MM.1S (cell line): Measurements from ENCODE around the gene EZH2.

Experiments
- DNase-seq: peaks from one replicate; pipeline ENCODE4 v3.0.0-alpha.2; 2015
- H2AFZ ChIP-seq: fragments of 300-600 bp; sonication (generic); 2 replicates; pipeline ENCODE4 v1.6.0; 2016; ENCODE audit warnings: antibody characterized with exemption, low read length
- H3F3A ChIP-seq: fragments of 300-600 bp; sonication (generic); 2 replicates; pipeline ENCODE4 v1.6.1; 2016; ENCODE audit warnings: mild to moderate bottlenecking, antibody characterized with exemption, low read length, moderate library complexity, mixed read lengths; ENCODE audit not compliant: insufficient read depth
- H3K27ac ChIP-seq: fragments of 300-600 bp; sonication (generic); 2 replicates; pipeline ENCODE4 v1.5.1; 2016; ENCODE audit warnings: mild to moderate bottlenecking, low read length
- H3K27me3 ChIP-seq: fragments of 300-600 bp; sonication (generic); replicated peaks from 2 replicates; pipeline ENCODE4 v1.6.0; 2016; ENCODE audit warnings: low read length; ENCODE audit not compliant: insufficient read depth
- H3K36me3 ChIP-seq: fragments of 300-600 bp; sonication (generic); replicated peaks from 2 replicates; pipeline ENCODE4 v1.6.1; 2016; ENCODE audit warnings: mild to moderate bottlenecking, low read length, mixed read lengths; ENCODE audit not compliant: insufficient read depth
- H3K4me1 ChIP-seq: fragments of 300-600 bp; sonication (generic); 2 replicates; pipeline ENCODE4 v1.6.1; 2016; ENCODE audit warnings: low read length, mixed read lengths
- H3K4me2 ChIP-seq: fragments of 300-600 bp; sonication (generic); 2 replicates; pipeline ENCODE4 v1.6.0; 2016; ENCODE audit warnings: low read depth, low read length
- H3K4me3 ChIP-seq: fragments of 300-600 bp; sonication (generic); 2 replicates; pipeline ENCODE4 v1.5.1; 2016; ENCODE audit warnings: low read length, mixed read lengths
- H3K79me2 ChIP-seq: fragments of 300-600 bp; sonication (generic); 2 replicates; pipeline ENCODE4 v1.6.1; 2016; ENCODE audit warnings: mixed run types, low read length, mixed read lengths
- H3K9ac ChIP-seq: fragments of 300-600 bp; sonication (generic); 2 replicates; pipeline ENCODE4 v1.6.1; 2016; ENCODE audit warnings: low read length, mixed read lengths
- H3K9me2 ChIP-seq: fragments of 300-600 bp; sonication (generic); replicated peaks from 2 replicates; pipeline ENCODE4 v1.6.1; 2016; ENCODE audit warnings: mild to moderate bottlenecking, low read length, mixed read lengths; ENCODE audit not compliant: insufficient read depth
- H3K9me3 ChIP-seq: fragments of 300-600 bp; sonication (generic); replicated peaks from 2 replicates; pipeline ENCODE4 v1.6.1; 2016; ENCODE audit warnings: mild to moderate bottlenecking, low read length, mixed read lengths; ENCODE audit not compliant: insufficient read depth
- H4K20me1 ChIP-seq: fragments of 300-600 bp; sonication (generic); 2 replicates; pipeline ENCODE4 v1.6.1; 2016; ENCODE audit warnings: mild to moderate bottlenecking, low read length, moderate library complexity, mixed read lengths; ENCODE audit not compliant: insufficient read depth
- CTCF ChIP-seq: fragments of 300-600 bp; sonication (generic); IDR thresholded peaks from 2 replicates; pipeline ENCODE4 v1.5.1; 2016; ENCODE audit warnings: antibody characterized with exemption, low read length, mixed read lengths
- EZH2 ChIP-seq: fragments of 300-600 bp; sonication (generic); optimal IDR thresholded peaks from 2 replicates; pipeline ENCODE3; 2017; ENCODE audit warnings: low read depth, mild to moderate bottlenecking, antibody characterized with exemption, low read length, mixed read lengths
- EZH2phosphoT487 ChIP-seq: fragments of 300-600 bp; sonication (generic); IDR thresholded peaks from 2 replicates; pipeline ENCODE4 v1.6.1; 2018; ENCODE audit warnings: antibody characterized with exemption, low read length

EZH2 gene

GRCh38 chr7:148790131-148790726 is 93.9 kb downstream of the EZH2 start:
- Histone ChIP-seq H3K27me3 (no peaks in the 10 kb centered on the region), H3K9ac (no peak overlapping the region), H3K4me1 (peaks cover 4% of the 10 kb centered on the region; the same call in 1 of the 2 replicates), H3K79me2 (peaks cover 51% of the 10 kb centered on the region), H3K27ac (no peak overlapping the region), H3K36me3 (peaks cover 60% of the 10 kb centered on the region), H3F3A (peaks cover 11% of the 10 kb centered on the region; the same call in 1 of the 2 replicates), H2AFZ (no peak overlapping the region), H3K4me2 (no peak overlapping the region), H3K4me3 (no peak overlapping the region), H4K20me1 (no peaks in the 10 kb centered on the region; the same call in 1 of the 2 replicates), H3K9me3 (no peaks in the 10 kb centered on the region), H3K9me2 (no peaks in the 10 kb centered on the region)
- no peak for DNase-seq
- no peak for TF ChIP-seq CTCF
- no peak for TF ChIP-seq EZH2phosphoT487
- TF ChIP-seq EZH2 = no peak

DNA sequence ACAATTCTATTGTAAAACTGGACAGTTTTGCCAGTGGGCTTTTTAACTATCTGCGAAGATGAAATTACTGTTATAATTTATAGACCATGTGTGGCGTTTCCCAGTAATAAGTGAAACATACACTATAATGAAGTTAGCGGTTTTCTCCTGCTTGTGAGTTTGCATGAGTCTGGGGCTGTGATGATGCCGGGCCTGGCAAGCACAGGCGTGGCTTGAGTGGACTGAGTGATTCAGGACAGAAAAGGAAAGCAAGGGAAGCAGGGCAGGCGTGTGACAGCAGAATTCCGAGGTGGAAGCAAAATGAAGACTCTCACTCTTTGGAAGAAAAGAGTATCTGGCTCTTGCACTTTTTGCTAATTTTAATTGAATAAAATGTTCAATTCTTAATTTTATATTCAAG is 94.9 kb downstream of the EZH2 start:
- peaks cover 4% of the 10 kb centered on the region; the same call in 1 of the 2 replicates for H3K4me1 ChIP-seq
- H3K27ac ChIP-seq = no peak overlapping the region
- no peak overlapping the region for H3K9ac ChIP-seq
- H3K27me3 ChIP-seq = no peaks in the 10 kb centered on the region
- no peak overlapping the region for H3K4me3 ChIP-seq
- H4K20me1 ChIP-seq = no peaks in the 10 kb centered on the region; the same call in 1 of the 2 replicates
- peaks cover 11% of the 10 kb centered on the region; the same call in 1 of the 2 replicates for H3F3A ChIP-seq
- H3K4me2 ChIP-seq = no peak overlapping the region
- H3K9me2 ChIP-seq = no peaks in the 10 kb centered on the region
- H2AFZ ChIP-seq = no peak overlapping the region
- peaks cover 56% of the 10 kb centered on the region for H3K79me2 ChIP-seq
- no peak for DNase-seq
- peaks cover 68% of the 10 kb centered on the region for H3K36me3 ChIP-seq
- H3K9me3 ChIP-seq = no peaks in the 10 kb centered on the region
- TF ChIP-seq EZH2 (no peak), EZH2phosphoT487 (no peak), CTCF (no peak)

DNA sequence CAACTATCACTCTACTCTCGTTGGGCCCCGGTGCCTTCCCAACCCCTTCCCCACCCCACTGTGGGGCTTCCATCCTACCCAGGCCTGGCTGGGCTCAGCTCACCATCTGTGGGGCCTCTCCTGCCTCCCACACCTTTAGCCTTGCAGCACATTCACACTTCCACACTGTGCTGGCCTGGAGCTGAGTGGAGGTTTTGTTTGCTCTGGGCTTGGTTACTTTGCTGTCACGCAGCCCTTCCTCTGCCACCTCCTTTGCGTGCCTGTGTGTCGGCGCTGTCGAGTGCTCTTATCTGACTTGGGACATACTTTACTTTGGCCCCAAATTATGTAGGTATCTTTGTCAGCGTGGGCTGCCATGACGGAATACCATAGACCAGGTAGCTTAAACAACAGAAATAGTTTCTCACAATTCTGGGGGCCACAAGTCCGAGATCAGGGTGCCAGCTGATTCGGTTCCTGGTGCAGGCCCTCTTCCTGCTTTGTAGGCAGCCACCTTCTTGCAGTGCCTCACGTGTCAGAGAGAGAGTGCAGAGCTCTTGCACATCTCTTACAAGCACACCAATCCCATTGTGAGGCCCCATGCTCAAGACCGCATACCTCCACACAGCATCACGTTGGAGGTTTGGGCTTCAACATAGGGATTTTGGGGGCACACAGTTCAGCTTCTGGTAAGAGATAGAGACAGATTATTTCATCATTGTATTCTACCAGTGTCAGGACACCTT is 96.4 kb downstream of the EZH2 start:
- TF ChIP-seq EZH2phosphoT487 = no peak
- Histone ChIP-seq H3K36me3 (peaks cover 65% of the 10 kb centered on the region), H3K27ac (no peak overlapping the region), H4K20me1 (no peaks in the 10 kb centered on the region; the same call in 1 of the 2 replicates), H3K9me2 (no peaks in the 10 kb centered on the region), H2AFZ (no peak overlapping the region), H3K4me3 (no peak overlapping the region), H3F3A (peaks cover 4% of the 10 kb centered on the region; the same call in 1 of the 2 replicates), H3K9ac (no peak overlapping the region), H3K79me2 (peaks cover 63% of the 10 kb centered on the region), H3K4me1 (no peaks in the 10 kb centered on the region), H3K27me3 (no peaks in the 10 kb centered on the region), H3K4me2 (no peak overlapping the region), H3K9me3 (no peaks in the 10 kb centered on the region)
- DNase-seq = no peak
